GM12878 (cell line): ENCODE measurements around the gene CYB5D1. TPM values are rescaled to one million over a fixed set of nuclear protein-coding genes. Genes with fewer than 3 reads are reported as not detected.
A peak's percentile ranks its signal among the peaks of the same experiment; 100 is the strongest.

Experiments
- CEBPB ChIP-seq, 2 experiments: fragments of 150-350 bp in 1 of 2; IDR thresholded peaks; 2 replicates each; pipeline ENCODE4 v1.6.1; 2012 to 2014; ENCODE audit warnings: low read depth in 2 of 2, low read length in 2 of 2, borderline replicate concordance in 1 of 2, inconsistent platforms in 1 of 2
- CHD4 ChIP-seq: fragments of 200-600 bp; sonication (generic); IDR thresholded peaks from 2 replicates; pipeline ENCODE4 v1.6.1; 2016; ENCODE audit warnings: mild to moderate bottlenecking
- EED ChIP-seq: sonication (generic); IDR thresholded peaks from 2 replicates; pipeline ENCODE4 v1.6.1; 2016; ENCODE audit warnings: antibody characterized with exemption, low read depth
- EP300 ChIP-seq, 2 experiments: fragments of 150-350 bp in 1 of 2; IDR thresholded peaks; 2 replicates each; pipeline ENCODE4 v1.6.1; 2011 to 2012; ENCODE audit warnings: low read depth in 2 of 2, low read length in 2 of 2, borderline replicate concordance in 1 of 2, improper control_type of control experiment in 1 of 2, inconsistent platforms in 1 of 2; ENCODE audit not compliant: control insufficient read depth in 1 of 2
- FOXM1 ChIP-seq: IDR thresholded peaks from 2 replicates; pipeline ENCODE4 v1.6.1; 2012; ENCODE audit warnings: low read depth, mild to moderate bottlenecking, inconsistent platforms, low read length, moderate library complexity
- GATAD2B ChIP-seq: fragments of 450-650 bp; conservative IDR thresholded peaks from 2 replicates; pipeline ENCODE4 v1.6.1; 2017; ENCODE audit warnings: low read depth, mild to moderate bottlenecking, moderate library complexity
- NFIC ChIP-seq: IDR thresholded peaks from 2 replicates; pipeline ENCODE4 v1.6.1; 2012; ENCODE audit warnings: low read depth, mild to moderate bottlenecking, inconsistent platforms, low read length, moderate library complexity
- NFXL1 ChIP-seq: fragments of 450-650 bp; IDR thresholded peaks from 2 replicates; pipeline ENCODE4 v1.6.1; 2017; ENCODE audit warnings: antibody characterized with exemption, mild to moderate bottlenecking, borderline replicate concordance
- ZBED1 ChIP-seq: IDR thresholded peaks from 2 replicates; pipeline ENCODE4 v1.6.1; 2016; ENCODE audit warnings: borderline replicate concordance
- polyA plus RNA-seq, 11 experiments: library from polyadenylated mRNA; depleted of rRNA in 4 of 11; unstranded in 6 of 11; stranded (reverse) in 5 of 11; fragments of >200 nt; fragmentation: Nextera tagmentation in 4 of 11; fragmentation: Illumina TruSeq in 1 of 11; extraction: Ambion mirVana in 4 of 11; extraction: Trizol in 1 of 11; gene quantifications; 1 replicate in 1 of 11; 2 replicates in 10 of 11; pipeline versions ENCODE4 v1.2.1 to v1.2.3, GENCODE V29; 2011 to 2016; ENCODE audit warnings: inconsistent platforms in 2 of 11, missing spikeins in 2 of 11, low read depth in 1 of 11
- total RNA-seq, 4 experiments: library from RNA; depleted of rRNA in 3 of 4; stranded (reverse); fragments of >200 nt in 3 of 4; fragmentation: Illumina TruSeq in 1 of 4; extraction: Trizol in 1 of 4; gene quantifications; 2 replicates each; pipeline versions ENCODE4 v1.2.1 to v1.2.3, GENCODE V29; 2013 to 2021
- TF ChIP-seq, protein P1 (sequence below): IDR thresholded peaks from 2 replicates; pipeline ENCODE4 v1.6.1; 2012; ENCODE audit warnings: mild to moderate bottlenecking, low read depth, low read length
- TF ChIP-seq, protein P2 (sequence below): fragments of 150-350 bp; IDR thresholded peaks from 2 replicates; pipeline ENCODE4 v1.6.1; 2014; ENCODE audit warnings: mild to moderate bottlenecking, low read depth, low read length
- TF ChIP-seq, protein P3 (sequence below): fragments of 450-650 bp; IDR thresholded peaks from 2 replicates; pipeline ENCODE4 v1.6.1; 2017; ENCODE audit warnings: mild to moderate bottlenecking, low read depth, inconsistent platforms; ENCODE audit not compliant: poor library complexity, severe bottlenecking
- TF ChIP-seq, protein P4 (sequence below): fragments of 450-650 bp; formaldehyde crosslinking; IDR thresholded peaks from 2 replicates; pipeline ENCODE4 v1.4.0; 2020; ENCODE audit warnings: mild to moderate bottlenecking, moderate library complexity

The CYB5D1 gene
- total and polyA plus RNA-seq, 10 of the 15 experiments (the other 5 are each of a cell fraction or from before 2014, with no cell fraction given), result 1.6 to 8.7 (median 6.4) TPM

DNA sequence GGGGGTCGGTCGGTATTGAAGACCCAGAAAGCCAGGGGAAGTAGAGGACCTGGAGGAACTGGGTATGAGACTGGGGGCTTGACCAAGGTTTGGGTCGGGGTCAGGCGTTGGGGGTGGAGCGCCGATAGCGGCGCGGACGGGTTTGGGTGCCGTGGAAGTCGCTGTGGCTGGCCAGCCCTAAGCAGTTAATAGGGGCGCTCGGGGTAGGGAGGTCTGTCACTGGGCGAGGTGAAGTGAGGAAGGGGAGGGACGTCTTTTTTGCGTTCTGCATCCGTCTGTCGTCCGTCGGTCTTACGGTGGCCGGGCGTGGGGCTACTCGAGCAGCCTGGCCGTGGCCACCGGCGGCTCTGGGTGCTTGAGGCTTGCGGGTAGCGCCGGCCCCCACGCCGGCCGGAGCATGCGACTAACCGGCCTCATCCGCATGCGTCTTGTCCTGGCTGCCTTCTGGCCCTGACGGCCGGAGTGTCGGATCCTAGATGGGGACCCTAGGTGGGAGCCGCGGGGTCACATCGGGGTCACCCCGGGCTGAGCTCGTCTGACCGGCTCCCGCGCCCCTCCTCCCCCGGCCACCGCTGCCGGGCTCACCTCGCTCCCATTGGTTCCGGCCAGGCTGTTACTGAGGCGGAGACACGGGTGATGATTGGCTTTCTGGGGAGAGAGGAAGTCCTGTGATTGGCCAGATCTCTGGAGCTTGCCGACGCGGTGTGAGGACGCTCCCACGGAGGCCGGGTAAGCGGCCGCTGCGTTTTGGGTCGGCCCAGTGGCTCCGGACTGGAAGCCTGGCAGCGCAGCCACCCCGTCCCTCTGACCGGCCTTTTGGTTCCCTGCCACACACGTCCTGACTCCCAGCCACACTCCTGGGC is 13.3 kb upstream of the CYB5D1 start (continued):
- TF ChIP-seq, protein P1, sequence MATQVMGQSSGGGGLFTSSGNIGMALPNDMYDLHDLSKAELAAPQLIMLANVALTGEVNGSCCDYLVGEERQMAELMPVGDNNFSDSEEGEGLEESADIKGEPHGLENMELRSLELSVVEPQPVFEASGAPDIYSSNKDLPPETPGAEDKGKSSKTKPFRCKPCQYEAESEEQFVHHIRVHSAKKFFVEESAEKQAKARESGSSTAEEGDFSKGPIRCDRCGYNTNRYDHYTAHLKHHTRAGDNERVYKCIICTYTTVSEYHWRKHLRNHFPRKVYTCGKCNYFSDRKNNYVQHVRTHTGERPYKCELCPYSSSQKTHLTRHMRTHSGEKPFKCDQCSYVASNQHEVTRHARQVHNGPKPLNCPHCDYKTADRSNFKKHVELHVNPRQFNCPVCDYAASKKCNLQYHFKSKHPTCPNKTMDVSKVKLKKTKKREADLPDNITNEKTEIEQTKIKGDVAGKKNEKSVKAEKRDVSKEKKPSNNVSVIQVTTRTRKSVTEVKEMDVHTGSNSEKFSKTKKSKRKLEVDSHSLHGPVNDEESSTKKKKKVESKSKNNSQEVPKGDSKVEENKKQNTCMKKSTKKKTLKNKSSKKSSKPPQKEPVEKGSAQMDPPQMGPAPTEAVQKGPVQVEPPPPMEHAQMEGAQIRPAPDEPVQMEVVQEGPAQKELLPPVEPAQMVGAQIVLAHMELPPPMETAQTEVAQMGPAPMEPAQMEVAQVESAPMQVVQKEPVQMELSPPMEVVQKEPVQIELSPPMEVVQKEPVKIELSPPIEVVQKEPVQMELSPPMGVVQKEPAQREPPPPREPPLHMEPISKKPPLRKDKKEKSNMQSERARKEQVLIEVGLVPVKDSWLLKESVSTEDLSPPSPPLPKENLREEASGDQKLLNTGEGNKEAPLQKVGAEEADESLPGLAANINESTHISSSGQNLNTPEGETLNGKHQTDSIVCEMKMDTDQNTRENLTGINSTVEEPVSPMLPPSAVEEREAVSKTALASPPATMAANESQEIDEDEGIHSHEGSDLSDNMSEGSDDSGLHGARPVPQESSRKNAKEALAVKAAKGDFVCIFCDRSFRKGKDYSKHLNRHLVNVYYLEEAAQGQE, result no peak
- TF ChIP-seq ZBED1, result no peak
- no peak for TF ChIP-seq CHD4
- TF ChIP-seq EP300 (IDR thresholded peaks at IDR 0.05; ENCODE audit: borderline replicate concordance in 1 of 2, control insufficient read depth in 1 of 2, low read depth in 2 of 2, low read length in 2 of 2), result peak; percentile 14 to 21; a peak in 1 of 4 replicates
- no peak for TF ChIP-seq NFXL1
- TF ChIP-seq, protein P2, sequence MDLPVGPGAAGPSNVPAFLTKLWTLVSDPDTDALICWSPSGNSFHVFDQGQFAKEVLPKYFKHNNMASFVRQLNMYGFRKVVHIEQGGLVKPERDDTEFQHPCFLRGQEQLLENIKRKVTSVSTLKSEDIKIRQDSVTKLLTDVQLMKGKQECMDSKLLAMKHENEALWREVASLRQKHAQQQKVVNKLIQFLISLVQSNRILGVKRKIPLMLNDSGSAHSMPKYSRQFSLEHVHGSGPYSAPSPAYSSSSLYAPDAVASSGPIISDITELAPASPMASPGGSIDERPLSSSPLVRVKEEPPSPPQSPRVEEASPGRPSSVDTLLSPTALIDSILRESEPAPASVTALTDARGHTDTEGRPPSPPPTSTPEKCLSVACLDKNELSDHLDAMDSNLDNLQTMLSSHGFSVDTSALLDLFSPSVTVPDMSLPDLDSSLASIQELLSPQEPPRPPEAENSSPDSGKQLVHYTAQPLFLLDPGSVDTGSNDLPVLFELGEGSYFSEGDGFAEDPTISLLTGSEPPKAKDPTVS, result no peak
- no peak; the same call in 1 of the 2 replicates for TF ChIP-seq GATAD2B
- no peak for TF ChIP-seq EED
- TF ChIP-seq, protein P3, sequence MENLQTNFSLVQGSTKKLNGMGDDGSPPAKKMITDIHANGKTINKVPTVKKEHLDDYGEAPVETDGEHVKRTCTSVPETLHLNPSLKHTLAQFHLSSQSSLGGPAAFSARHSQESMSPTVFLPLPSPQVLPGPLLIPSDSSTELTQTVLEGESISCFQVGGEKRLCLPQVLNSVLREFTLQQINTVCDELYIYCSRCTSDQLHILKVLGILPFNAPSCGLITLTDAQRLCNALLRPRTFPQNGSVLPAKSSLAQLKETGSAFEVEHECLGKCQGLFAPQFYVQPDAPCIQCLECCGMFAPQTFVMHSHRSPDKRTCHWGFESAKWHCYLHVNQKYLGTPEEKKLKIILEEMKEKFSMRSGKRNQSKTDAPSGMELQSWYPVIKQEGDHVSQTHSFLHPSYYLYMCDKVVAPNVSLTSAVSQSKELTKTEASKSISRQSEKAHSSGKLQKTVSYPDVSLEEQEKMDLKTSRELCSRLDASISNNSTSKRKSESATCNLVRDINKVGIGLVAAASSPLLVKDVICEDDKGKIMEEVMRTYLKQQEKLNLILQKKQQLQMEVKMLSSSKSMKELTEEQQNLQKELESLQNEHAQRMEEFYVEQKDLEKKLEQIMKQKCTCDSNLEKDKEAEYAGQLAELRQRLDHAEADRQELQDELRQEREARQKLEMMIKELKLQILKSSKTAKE, result no peak
- TF ChIP-seq CEBPB (IDR thresholded peaks at IDR 0.05; ENCODE audit: borderline replicate concordance in 1 of 2, low read depth in 2 of 2, low read length in 2 of 2), result no peak
- no peak for TF ChIP-seq FOXM1
- TF ChIP-seq, protein P4, sequence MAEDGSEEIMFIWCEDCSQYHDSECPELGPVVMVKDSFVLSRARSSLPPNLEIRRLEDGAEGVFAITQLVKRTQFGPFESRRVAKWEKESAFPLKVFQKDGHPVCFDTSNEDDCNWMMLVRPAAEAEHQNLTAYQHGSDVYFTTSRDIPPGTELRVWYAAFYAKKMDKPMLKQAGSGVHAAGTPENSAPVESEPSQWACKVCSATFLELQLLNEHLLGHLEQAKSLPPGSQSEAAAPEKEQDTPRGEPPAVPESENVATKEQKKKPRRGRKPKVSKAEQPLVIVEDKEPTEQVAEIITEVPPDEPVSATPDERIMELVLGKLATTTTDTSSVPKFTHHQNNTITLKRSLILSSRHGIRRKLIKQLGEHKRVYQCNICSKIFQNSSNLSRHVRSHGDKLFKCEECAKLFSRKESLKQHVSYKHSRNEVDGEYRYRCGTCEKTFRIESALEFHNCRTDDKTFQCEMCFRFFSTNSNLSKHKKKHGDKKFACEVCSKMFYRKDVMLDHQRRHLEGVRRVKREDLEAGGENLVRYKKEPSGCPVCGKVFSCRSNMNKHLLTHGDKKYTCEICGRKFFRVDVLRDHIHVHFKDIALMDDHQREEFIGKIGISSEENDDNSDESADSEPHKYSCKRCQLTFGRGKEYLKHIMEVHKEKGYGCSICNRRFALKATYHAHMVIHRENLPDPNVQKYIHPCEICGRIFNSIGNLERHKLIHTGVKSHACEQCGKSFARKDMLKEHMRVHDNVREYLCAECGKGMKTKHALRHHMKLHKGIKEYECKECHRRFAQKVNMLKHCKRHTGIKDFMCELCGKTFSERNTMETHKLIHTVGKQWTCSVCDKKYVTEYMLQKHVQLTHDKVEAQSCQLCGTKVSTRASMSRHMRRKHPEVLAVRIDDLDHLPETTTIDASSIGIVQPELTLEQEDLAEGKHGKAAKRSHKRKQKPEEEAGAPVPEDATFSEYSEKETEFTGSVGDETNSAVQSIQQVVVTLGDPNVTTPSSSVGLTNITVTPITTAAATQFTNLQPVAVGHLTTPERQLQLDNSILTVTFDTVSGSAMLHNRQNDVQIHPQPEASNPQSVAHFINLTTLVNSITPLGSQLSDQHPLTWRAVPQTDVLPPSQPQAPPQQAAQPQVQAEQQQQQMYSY (CRISPR knock-in tag), result no peak
- TF ChIP-seq NFIC, result no peak
